Esophagus squamous epithelium (tissue), 4 donors: ENCODE data around the gene N4BP2L2.

ENCODE experiments used
- CTCF ChIP-seq, 6 experiments: fragments of 450-650 bp in 4 of 6; fragments of 200-600 bp in 2 of 6; sonication (generic) in 2 of 6; IDR thresholded peaks; one replicate each; pipeline ENCODE4 v1.5.1; 2016 to 2019; ENCODE audit warnings: antibody characterized with exemption in 6 of 6, mild to moderate bottlenecking in 4 of 6, moderate library complexity in 4 of 6
- POLR2A ChIP-seq, 4 donors: fragments of 450-650 bp; IDR thresholded peaks; one replicate each; pipeline ENCODE4 v1.6.1; 2017; ENCODE audit warnings: antibody characterized with exemption in 4 of 4, mild to moderate bottlenecking in 4 of 4, moderate library complexity in 3 of 4

- TF ChIP-seq CTCF (IDR thresholded peaks at IDR 0.05), result no peak
- TF ChIP-seq POLR2A (IDR thresholded peaks at IDR 0.05), result no peak
These were observed 47.6 kb downstream of the N4BP2L2 start for GRCh38 chr13:32491028-32491427.
